ENCODE data around the gene FAM107B. TPM values are rescaled to one million over a fixed set of nuclear protein-coding genes. Genes with fewer than 3 reads are reported as not detected.

The FAM107B gene
- total and polyA plus RNA-seq, 2 donors (not counting 3 experiments of a cell fraction or from before 2014, with no cell fraction given): 39.2 to 176 TPM

GRCh38 chr10:14507781-14508180 is 266.9 kb downstream of the FAM107B start:
- Histone ChIP-seq H3K9ac (replicated peaks; ENCODE audit: extremely low read depth, insufficient read depth, low read length) (no peak overlapping the region), H4K20me1 (replicated peaks; ENCODE audit: control insufficient read depth, extremely low read depth, insufficient read depth, low read length) (no peaks in the 10 kb centered on the region), H3K9me1 (replicated peaks; ENCODE audit: control insufficient read depth, extremely low read depth, insufficient read depth, low read length) (no peaks in the 10 kb centered on the region), H2AFZ (ENCODE audit: low read depth, low read length) (no peak overlapping the region), H3K27me3 (ENCODE audit: control insufficient read depth in 2 of 2, insufficient read depth in 2 of 2, low read length in 2 of 2) (no peaks in the 10 kb centered on the region), H3K9me3 (replicated peaks; ENCODE audit: control insufficient read depth, insufficient read depth, low read length) (no peaks in the 10 kb centered on the region), H3K36me3 (ENCODE audit: control insufficient read depth in 2 of 2, extremely low read depth in 1 of 2, insufficient read depth in 2 of 2, low read length in 2 of 2) (peaks cover 0 to 7% of the 10 kb centered on the region in 2 experiments), H3K27ac (ENCODE audit: insufficient read depth, low read depth, low read length) (no peak overlapping the region), H3K4me1 (ENCODE audit: control insufficient read depth, extremely low read depth, insufficient read depth, low read length) (peaks cover 15% of the 10 kb centered on the region), H3K4me3 (replicated peaks in 1 of 3; ENCODE audit: insufficient read depth in 1 of 3, low read depth in 1 of 3, low read length in 3 of 3) (no peak overlapping the region), H3K4me2 (ENCODE audit: insufficient read depth, low read length) (no peak overlapping the region), H3K79me2 (ENCODE audit: control insufficient read depth, insufficient read depth, low read length) (no peaks in the 10 kb centered on the region)
- CTCF ChIA-PET: interaction anchor here (0.8 to 1.7 kb wide), 4 partner anchors 9 to 315 kb away, joined by 3 to 7 read pairs (median 4); no protein-coding TSS in a partner anchor
- TF ChIP-seq CTCF (IDR thresholded peaks at IDR 0.05; ENCODE audit: extremely low read depth in 1 of 2, insufficient read depth in 1 of 2, low read depth in 1 of 2, low read length in 2 of 2) (no peak), JUN (IDR thresholded peaks at IDR 0.05; ENCODE audit: borderline replicate concordance, insufficient read depth, insufficient read length, low read depth) (no peak), EZH2 (IDR thresholded peaks at IDR 0.05; ENCODE audit: borderline replicate concordance, low read depth, low read length, severe bottlenecking) (no peak), MAX (IDR thresholded peaks at IDR 0.05; ENCODE audit: insufficient read depth, insufficient read length) (no peak), POLR2AphosphoS5 (IDR thresholded peaks at IDR 0.05; ENCODE audit: insufficient read depth, low read depth, low read length) (no peak), GATA2 (IDR thresholded peaks at IDR 0.05; ENCODE audit: insufficient read depth, insufficient read length, low read depth, low read length) (no peak), POLR2A (IDR thresholded peaks at IDR 0.05; ENCODE audit: low read depth, low read length) (no peak), FOS (IDR thresholded peaks at IDR 0.05; ENCODE audit: borderline replicate concordance, insufficient read depth, low read length) (no peak), MYC (IDR thresholded peaks at IDR 0.05; ENCODE audit: low read depth, low read length) (no peak)
- dilution Hi-C loops (cut with MboI; ENCODE audit: extremely low pct_ligation_motif_present, low sequenced_read_pairs): no loop called here
- DNase-seq (ENCODE audit: low read depth, low spot score) (peak; percentile 65), FAIRE-seq (no peak)
- no TSS peak for BruUV-seq (replicated peaks)
- POLR2A ChIA-PET: no interaction called here
- intact Hi-C loops (cut with micrococcal nuclease): loop anchor here (1.0 kb wide), 1 partner anchor 71 kb away; no protein-coding TSS in a partner anchor

Data from endothelial cell of umbilical vein (primary cell).